Mucosa of rectum (tissue), 2 donors: ENCODE results near the gene KNDC1.

ENCODE experiments used
- H3K27ac ChIP-seq, 2 donors: one replicate each; pipeline ENCODE4 v1.7.0; 2013; ENCODE audit warnings: inconsistent platforms in 2 of 2, low read depth in 2 of 2, low read length in 2 of 2
- H3K27me3 ChIP-seq, 2 donors: one replicate each; pipeline ENCODE4 v1.7.0; 2013; ENCODE audit warnings: low read length in 2 of 2; ENCODE audit not compliant: control insufficient read depth in 2 of 2, insufficient read depth in 2 of 2
- H3K36me3 ChIP-seq, 2 donors: one replicate each; pipeline ENCODE4 v1.7.0; 2013; ENCODE audit warnings: low read length in 2 of 2; ENCODE audit not compliant: control insufficient read depth in 2 of 2, insufficient read depth in 2 of 2
- H3K4me1 ChIP-seq, 2 donors: one replicate each; pipeline ENCODE4 v1.7.0; 2013; ENCODE audit warnings: low read length in 2 of 2, mild to moderate bottlenecking in 1 of 2; ENCODE audit not compliant: control insufficient read depth in 2 of 2, insufficient read depth in 2 of 2
- H3K4me3 ChIP-seq, 2 donors: one replicate each; pipeline ENCODE4 v1.7.0; 2013; ENCODE audit warnings: low read length in 2 of 2
- H3K9ac ChIP-seq, 2 donors: one replicate each; pipeline ENCODE4 v1.7.0; 2013; ENCODE audit warnings: low read length in 2 of 2, low read depth in 1 of 2, mild to moderate bottlenecking in 1 of 2
- H3K9me3 ChIP-seq, 2 donors: one replicate each; pipeline ENCODE4 v1.7.0; 2013; ENCODE audit warnings: low read length in 2 of 2; ENCODE audit not compliant: control insufficient read depth in 2 of 2
- donor health status: healthy.
- donor health status: Normal muscosa, but diverticular disease.

Gene KNDC1

DNA sequence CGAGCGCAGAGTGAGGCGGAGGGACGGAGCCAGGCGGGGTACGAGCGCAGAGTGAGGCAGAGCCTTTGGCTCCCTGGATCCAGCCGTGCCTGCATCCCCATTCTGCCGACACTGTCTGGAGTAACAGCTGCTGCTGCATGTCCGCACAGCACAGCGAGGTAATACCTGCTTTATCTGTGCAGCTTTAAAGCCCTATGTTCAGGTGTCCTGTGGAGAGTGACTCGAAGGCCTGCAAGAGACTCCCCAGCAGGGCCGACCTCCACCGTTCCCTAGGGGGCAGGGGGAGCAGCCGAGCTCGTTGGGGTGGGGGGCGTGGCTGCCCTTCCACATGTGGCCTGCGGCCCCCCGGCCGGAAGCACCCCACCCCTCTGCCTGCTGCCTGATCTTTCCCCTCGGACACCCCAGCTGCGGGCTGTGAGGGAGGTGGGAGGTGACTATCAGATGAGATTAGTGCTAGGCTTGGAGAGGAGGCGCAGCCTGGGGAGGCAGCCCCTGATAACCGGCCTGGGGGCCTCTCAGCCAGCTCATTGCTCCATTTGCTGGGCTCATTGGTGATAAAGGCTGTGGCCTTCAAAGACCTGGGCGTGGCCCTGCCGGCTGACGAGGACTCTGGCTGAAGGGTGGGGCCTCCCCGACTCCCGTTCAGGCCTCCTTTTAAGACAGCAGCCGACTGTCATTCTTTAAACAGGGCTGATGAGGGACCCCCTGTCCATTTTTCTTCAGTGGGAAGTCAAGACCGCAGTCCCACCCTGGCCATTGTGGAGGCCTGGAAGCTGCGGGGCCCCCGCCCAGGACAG lies 85.6 kb downstream of the KNDC1 start:
- Histone ChIP-seq H3K27ac (no peak overlapping the region), H3K4me1 (peaks cover 7 to 9% of the 10 kb centered on the region in 2 donors), H3K27me3 (peaks cover 27 to 37% of the 10 kb centered on the region in 2 donors), H3K9ac (no peak overlapping the region), H3K36me3 (no peaks in the 10 kb centered on the region), H3K4me3 (no peak overlapping the region), H3K9me3 (no peaks in the 10 kb centered on the region)

DNA sequence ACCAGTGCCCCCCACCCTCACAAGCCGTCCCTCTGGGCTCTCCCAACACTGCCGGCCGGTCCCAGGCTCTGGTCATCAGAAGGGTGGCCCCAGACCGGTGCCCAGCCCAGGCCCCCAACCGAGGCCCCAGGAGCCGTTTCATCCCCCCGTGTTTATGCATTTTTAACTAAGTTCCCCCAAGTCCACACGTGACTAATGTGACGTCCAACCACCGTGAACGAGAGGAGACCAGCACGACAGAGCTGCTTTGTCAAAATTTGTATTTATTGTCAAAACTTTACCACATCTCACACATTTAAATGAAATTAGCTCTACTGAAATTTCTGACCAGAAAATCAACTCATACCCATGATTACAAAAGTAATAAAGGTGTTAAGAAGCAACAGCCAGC lies 86.2 kb downstream of the KNDC1 start:
- Histone ChIP-seq H3K4me1 (peaks cover 3 to 6% of the 10 kb centered on the region in 2 donors), H3K9me3 (no peaks in the 10 kb centered on the region), H3K36me3 (no peaks in the 10 kb centered on the region), H3K9ac (no peak overlapping the region), H3K4me3 (no peak overlapping the region), H3K27ac (no peak overlapping the region), H3K27me3 (peaks cover 23 to 32% of the 10 kb centered on the region in 2 donors)

GRCh38 chr10:133247681-133248333 lies 87.8 kb downstream of the KNDC1 start:
- no peaks in the 10 kb centered on the region for H3K36me3 ChIP-seq
- no peak overlapping the region for H3K4me3 ChIP-seq
- H3K9me3 ChIP-seq, result no peaks in the 10 kb centered on the region
- no peak overlapping the region for H3K9ac ChIP-seq
- no peaks in the 10 kb centered on the region for H3K4me1 ChIP-seq
- no peak overlapping the region for H3K27ac ChIP-seq
- H3K27me3 ChIP-seq, result peaks cover 18 to 19% of the 10 kb centered on the region in 2 donors

GRCh38 chr10:133248334-133248715 lies 88.3 kb downstream of the KNDC1 start:
- Histone ChIP-seq H3K9me3 (no peaks in the 10 kb centered on the region), H3K27me3 (peaks cover 13 to 16% of the 10 kb centered on the region in 2 donors), H3K4me1 (no peaks in the 10 kb centered on the region)

GRCh38 chr10:133249094-133249780 lies 89.2 kb downstream of the KNDC1 start:
- Histone ChIP-seq H3K4me1 (no peaks in the 10 kb centered on the region), H3K36me3 (no peaks in the 10 kb centered on the region), H3K27ac (no peak overlapping the region), H3K9ac (no peak overlapping the region), H3K27me3 (peaks cover 11 to 16% of the 10 kb centered on the region in 2 donors), H3K9me3 (no peaks in the 10 kb centered on the region), H3K4me3 (no peak overlapping the region)

More at GRCh38 chr10:133248334-133248715, 88.3 kb downstream of the KNDC1 start:
- Histone ChIP-seq H3K9ac (no peak overlapping the region), H3K27ac (no peak overlapping the region), H3K4me3 (no peak overlapping the region), H3K36me3 (no peaks in the 10 kb centered on the region)

GRCh38 chr10:133249975-133250754 lies 90.1 kb downstream of the KNDC1 start:
- Histone ChIP-seq H3K9ac (no peak overlapping the region), H3K4me3 (no peak overlapping the region), H3K4me1 (no peaks in the 10 kb centered on the region), H3K36me3 (no peaks in the 10 kb centered on the region), H3K27me3 (peaks cover 11 to 16% of the 10 kb centered on the region in 2 donors), H3K9me3 (no peaks in the 10 kb centered on the region), H3K27ac (no peak overlapping the region)

- Histone ChIP-seq H3K9me3 (no peaks in the 10 kb centered on the region), H3K4me1 (no peaks in the 10 kb centered on the region), H3K27ac (no peak overlapping the region), H3K9ac (no peak overlapping the region), H3K4me3 (no peak overlapping the region), H3K36me3 (no peaks in the 10 kb centered on the region), H3K27me3 (peaks cover 8 to 16% of the 10 kb centered on the region in 2 donors)
These were observed 91.6 kb downstream of the KNDC1 start for GRCh38 chr10:133251388-133252222.

GRCh38 chr10:133252223-133252552 lies 92.2 kb downstream of the KNDC1 start:
- no peak overlapping the region for H3K4me3 ChIP-seq
- no peaks in the 10 kb centered on the region for H3K36me3 ChIP-seq
- H3K27me3 ChIP-seq, result peaks cover 7 to 14% of the 10 kb centered on the region in 2 donors
- peaks cover 0 to 1% of the 10 kb centered on the region in 2 donors for H3K4me1 ChIP-seq
- no peaks in the 10 kb centered on the region for H3K9me3 ChIP-seq
- H3K9ac ChIP-seq, result no peak overlapping the region
- no peak overlapping the region for H3K27ac ChIP-seq

DNA sequence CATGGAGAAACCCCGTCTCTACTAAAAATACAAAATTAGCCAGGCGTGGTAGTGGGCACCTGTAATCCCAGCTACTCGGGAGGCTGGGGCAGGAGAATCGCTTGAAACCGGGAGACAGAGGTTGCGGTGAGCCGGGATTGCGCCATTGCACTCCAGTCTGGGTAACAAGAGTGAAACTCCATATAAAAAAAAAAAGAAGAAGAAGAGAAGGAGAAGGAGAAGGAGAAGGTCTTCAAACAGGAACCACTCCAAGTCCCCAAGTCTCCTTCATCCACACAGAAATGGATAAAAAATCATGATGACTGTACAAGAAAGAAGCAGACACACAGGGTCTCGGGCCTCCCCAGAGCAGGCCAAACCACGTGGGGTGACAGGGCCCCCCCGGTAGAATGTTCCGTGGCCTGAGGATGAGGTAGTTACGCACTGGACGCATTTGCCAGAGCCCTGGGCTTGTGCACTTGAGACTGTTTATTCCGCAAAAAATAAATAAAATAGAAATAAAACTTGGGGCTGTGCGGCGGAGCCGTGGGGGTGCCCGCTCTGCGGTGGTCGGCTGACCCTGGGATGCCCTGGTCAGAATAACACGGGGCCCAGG lies 93.4 kb downstream of the KNDC1 start:
- peaks cover 2 to 8% of the 10 kb centered on the region in 2 donors for H3K27me3 ChIP-seq

More for the DNA sequence above, 93.4 kb downstream of the KNDC1 start:
- peaks cover 10 to 14% of the 10 kb centered on the region in 2 donors for H3K4me1 ChIP-seq
- H3K9ac ChIP-seq, result no peak overlapping the region
- no peaks in the 10 kb centered on the region for H3K36me3 ChIP-seq
- no peaks in the 10 kb centered on the region for H3K9me3 ChIP-seq
- no peak overlapping the region for H3K27ac ChIP-seq
- no peak overlapping the region for H3K4me3 ChIP-seq
